Measurements from ENCODE around the gene MACO1. TPM values are rescaled to one million over a fixed set of nuclear protein-coding genes. Genes with fewer than 3 reads are reported as not detected.
A peak's percentile ranks its signal among the peaks of the same experiment; 100 is the strongest.
"Not testable (repeated sequence)": the region's sequence is repeated elsewhere in the genome, so short reads cannot be mapped to it uniquely, and the experiment has no call there.

The MACO1 gene
- polyA plus RNA-seq, 2 of the 4 experiments (the other 2 are of a cell fraction) = 6.3 to 7.5 TPM

DNA sequence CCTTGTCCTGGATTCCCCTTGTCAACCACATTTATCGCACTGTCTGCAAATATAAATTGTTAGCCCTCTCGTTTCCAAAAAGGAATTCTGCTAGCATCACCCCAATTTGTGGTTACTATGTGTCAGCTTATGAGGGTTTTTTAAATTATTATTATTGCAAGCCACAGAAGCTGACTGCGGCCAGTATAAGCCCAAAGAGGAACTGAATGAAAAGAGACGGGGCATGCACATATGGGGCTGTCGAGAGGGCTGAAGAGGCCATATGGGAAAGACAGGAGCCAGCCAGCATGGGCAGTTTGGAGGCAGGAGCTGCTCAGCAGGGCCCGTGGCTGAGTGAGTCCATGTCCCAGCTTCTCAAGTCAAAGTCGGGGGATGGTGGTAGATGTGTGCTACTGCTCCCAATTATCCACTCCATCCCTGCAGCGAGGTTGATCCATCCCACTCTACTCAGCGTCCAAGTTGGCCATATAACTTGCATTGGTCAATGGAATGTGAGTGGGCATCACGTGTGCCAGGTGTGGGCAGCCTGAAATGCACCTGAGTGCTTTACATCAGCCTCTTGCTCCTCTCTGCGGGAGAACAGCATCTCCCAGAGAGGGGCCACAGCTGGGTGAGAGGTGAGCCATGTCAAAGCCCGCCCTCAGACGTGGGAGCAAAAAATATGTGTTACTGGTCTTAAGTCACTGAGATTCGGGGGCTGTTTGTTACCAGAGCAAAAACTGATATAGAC lies 75.1 kb downstream of the MACO1 start:
- 94% methylated on average over 14 of the region's 14 CpGs for WGBS (ENCODE audit: missing lambda C conversion rate)
- ChIA-PET POLR2A (no interaction called here), CTCF (interaction anchor here (1.3 to 6.1 kb wide), 3 partner anchors 11 to 18 kb away, joined by 4 to 35 read pairs (median 4); no protein-coding TSS in a partner anchor)
- FAIRE-seq (no peak), ATAC-seq (no peak), DNase-seq (ENCODE audit: low read depth in 1 of 2, low spot score in 1 of 2) (no peak)
- H3K4me3 ChIP-seq = no peak overlapping the region
- TF ChIP-seq TFCP2L1 (CRISPR knock-in tag; IDR thresholded peaks at IDR 0.05) (no peak), HDAC2 (IDR thresholded peaks at IDR 0.05) (no peak), SMC3 (IDR thresholded peaks at IDR 0.05) (no peak), FOSL2 (IDR thresholded peaks at IDR 0.05) (no peak), FOSL2 (CRISPR knock-in tag; IDR thresholded peaks at IDR 0.05) (no peak), POLR2A (IDR thresholded peaks at IDR 0.05; ENCODE audit: low read length) (no peak), CHD4 (IDR thresholded peaks at IDR 0.05; ENCODE audit: borderline replicate concordance) (no peak), GATA3 (IDR thresholded peaks at IDR 0.05; ENCODE audit: borderline replicate concordance) (no peak), MAZ (IDR thresholded peaks at IDR 0.05; ENCODE audit: borderline replicate concordance, low read depth, low read length) (no peak), BHLHE40 (IDR thresholded peaks at IDR 0.05; ENCODE audit: low read depth, low read length) (no peak)
- TF ChIP-seq, protein P1, sequence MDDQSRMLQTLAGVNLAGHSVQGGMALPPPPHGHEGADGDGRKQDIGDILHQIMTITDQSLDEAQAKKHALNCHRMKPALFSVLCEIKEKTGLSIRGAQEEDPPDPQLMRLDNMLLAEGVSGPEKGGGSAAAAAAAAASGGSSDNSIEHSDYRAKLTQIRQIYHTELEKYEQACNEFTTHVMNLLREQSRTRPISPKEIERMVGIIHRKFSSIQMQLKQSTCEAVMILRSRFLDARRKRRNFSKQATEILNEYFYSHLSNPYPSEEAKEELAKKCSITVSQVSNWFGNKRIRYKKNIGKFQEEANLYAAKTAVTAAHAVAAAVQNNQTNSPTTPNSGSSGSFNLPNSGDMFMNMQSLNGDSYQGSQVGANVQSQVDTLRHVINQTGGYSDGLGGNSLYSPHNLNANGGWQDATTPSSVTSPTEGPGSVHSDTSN (IDR thresholded peaks at IDR 0.05) = no peak
- TF ChIP-seq, protein P2, sequence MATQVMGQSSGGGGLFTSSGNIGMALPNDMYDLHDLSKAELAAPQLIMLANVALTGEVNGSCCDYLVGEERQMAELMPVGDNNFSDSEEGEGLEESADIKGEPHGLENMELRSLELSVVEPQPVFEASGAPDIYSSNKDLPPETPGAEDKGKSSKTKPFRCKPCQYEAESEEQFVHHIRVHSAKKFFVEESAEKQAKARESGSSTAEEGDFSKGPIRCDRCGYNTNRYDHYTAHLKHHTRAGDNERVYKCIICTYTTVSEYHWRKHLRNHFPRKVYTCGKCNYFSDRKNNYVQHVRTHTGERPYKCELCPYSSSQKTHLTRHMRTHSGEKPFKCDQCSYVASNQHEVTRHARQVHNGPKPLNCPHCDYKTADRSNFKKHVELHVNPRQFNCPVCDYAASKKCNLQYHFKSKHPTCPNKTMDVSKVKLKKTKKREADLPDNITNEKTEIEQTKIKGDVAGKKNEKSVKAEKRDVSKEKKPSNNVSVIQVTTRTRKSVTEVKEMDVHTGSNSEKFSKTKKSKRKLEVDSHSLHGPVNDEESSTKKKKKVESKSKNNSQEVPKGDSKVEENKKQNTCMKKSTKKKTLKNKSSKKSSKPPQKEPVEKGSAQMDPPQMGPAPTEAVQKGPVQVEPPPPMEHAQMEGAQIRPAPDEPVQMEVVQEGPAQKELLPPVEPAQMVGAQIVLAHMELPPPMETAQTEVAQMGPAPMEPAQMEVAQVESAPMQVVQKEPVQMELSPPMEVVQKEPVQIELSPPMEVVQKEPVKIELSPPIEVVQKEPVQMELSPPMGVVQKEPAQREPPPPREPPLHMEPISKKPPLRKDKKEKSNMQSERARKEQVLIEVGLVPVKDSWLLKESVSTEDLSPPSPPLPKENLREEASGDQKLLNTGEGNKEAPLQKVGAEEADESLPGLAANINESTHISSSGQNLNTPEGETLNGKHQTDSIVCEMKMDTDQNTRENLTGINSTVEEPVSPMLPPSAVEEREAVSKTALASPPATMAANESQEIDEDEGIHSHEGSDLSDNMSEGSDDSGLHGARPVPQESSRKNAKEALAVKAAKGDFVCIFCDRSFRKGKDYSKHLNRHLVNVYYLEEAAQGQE (IDR thresholded peaks at IDR 0.05) = no peak
- TF ChIP-seq, protein P3, sequence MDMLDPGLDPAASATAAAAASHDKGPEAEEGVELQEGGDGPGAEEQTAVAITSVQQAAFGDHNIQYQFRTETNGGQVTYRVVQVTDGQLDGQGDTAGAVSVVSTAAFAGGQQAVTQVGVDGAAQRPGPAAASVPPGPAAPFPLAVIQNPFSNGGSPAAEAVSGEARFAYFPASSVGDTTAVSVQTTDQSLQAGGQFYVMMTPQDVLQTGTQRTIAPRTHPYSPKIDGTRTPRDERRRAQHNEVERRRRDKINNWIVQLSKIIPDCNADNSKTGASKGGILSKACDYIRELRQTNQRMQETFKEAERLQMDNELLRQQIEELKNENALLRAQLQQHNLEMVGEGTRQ (IDR thresholded peaks at IDR 0.05) = no peak
- peaks cover 19% of the 10 kb centered on the region for H3K4me1 ChIP-seq
- H3K4me2 ChIP-seq = peak overlapping the region; percentile 62; the same call in 1 of the 3 replicates
- peak overlapping the region in 1 of 2 experiments; percentile 46; a peak in 2 of 6 replicates for H3K27ac ChIP-seq
- H3K9me3 ChIP-seq = no peaks in the 10 kb centered on the region

DNA sequence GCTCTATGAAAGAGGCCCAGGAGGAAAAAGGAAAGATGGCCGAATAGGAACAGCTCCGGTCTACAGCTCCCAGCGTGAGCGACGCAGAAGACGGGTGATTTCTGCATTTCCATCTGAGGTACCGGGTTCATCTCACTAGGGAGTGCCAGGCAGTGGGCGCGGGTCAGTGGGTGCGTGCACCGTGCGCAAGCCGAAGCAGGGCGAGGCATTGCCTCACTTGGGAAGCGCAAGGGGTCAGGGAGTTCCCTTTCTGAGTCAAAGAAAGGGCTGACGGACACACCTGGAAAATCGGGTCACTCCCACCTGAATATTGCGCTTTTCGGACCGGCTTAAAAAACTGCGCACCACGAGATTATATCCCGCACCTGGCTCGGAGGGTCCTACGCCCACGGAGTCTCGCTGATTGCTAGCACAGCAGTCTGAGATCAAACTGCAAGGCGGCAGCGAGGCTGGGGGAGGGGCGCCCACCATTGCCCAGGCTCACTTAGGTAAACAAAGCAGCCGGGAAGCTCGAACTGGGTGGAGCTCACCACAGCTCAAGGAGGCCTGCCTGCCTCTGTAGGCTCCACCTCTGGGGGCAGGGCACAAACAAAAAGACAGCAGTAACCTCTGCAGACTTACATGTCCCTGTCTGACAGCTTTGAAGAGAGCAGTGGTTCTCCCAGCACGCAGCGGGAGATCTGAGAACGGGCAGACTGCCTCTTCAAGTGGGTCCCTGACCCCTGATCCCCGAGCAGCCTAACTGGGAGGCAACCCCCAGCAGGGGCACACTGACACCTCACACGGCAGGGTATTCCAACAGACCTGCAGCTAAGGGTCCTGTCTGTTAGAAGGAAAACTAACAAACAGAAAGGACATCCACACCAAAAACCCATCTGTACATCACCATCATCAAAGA lies 76.1 kb downstream of the MACO1 start:
- peaks cover 11% of the 10 kb centered on the region; the same call in 1 of the 3 replicates for H3K4me1 ChIP-seq
- H3K9me3 ChIP-seq; DNase-seq (ENCODE audit: low read depth in 1 of 2, low spot score in 1 of 2); POLR2A ChIA-PET; ATAC-seq; FAIRE-seq: not testable (repeated sequence)
- 43% methylated on average over 23 of the region's 37 CpGs for WGBS (ENCODE audit: missing lambda C conversion rate)
- CTCF ChIA-PET = interaction anchor here (1.5 to 6.1 kb wide), 2 partner anchors 13 to 19 kb away, joined by 4 to 35 read pairs; no protein-coding TSS in a partner anchor
- H3K4me3 ChIP-seq = peak overlapping the region; percentile 31; the same call in 1 of the 3 replicates
- peak overlapping the region in 1 of 2 experiments; percentile 46; a peak in 2 of 6 replicates for H3K27ac ChIP-seq
- peak overlapping the region; percentile 62; the same call in 2 of the 3 replicates for H3K4me2 ChIP-seq

DNA sequence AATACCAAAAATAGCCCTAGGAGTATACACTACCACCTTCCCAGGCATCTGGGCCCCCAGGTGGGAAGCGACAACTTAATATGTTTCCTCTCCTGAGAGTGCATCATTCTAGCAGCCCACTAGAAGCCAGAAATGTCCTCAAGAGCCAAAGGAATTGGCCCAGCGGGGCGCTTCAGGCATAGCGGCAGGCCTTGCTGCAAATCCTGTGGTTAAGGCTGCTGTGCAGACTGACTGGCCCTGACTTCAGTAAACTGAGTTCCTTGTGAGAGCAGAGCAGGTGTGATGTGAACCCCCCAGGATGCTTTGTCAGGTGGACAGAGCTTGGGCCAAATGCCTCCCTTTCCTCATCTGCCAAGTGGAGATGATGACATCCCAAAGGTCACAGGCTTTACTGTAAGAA lies 83.0 kb downstream of the MACO1 start:
- no peak for ATAC-seq
- ChIA-PET CTCF (interaction anchor here (2.0 kb wide), 1 partner anchor 9 kb away, joined by 5 read pairs; no protein-coding TSS in a partner anchor), POLR2A (no interaction called here)
- H3K27ac ChIP-seq = no peak overlapping the region
- no peak overlapping the region for H3K4me2 ChIP-seq
- H3K4me1 ChIP-seq = no peaks in the 10 kb centered on the region
- H3K9me3 ChIP-seq = peaks cover 2% of the 10 kb centered on the region; the same call in 1 of the 3 replicates
- no peak for FAIRE-seq
- DNase-seq (ENCODE audit: low read depth in 1 of 2, low spot score in 1 of 2) = no peak
- H3K4me3 ChIP-seq = no peak overlapping the region
- 88% methylated on average over 4 of the region's 4 CpGs for WGBS (ENCODE audit: missing lambda C conversion rate)
- TF ChIP-seq POLR2AphosphoS2 (conservative IDR thresholded peaks at IDR 0.05; ENCODE audit: low read length) = no peak
- TF ChIP-seq HDAC2 (IDR thresholded peaks at IDR 0.05) = no peak
- no peak for TF ChIP-seq MAFK (IDR thresholded peaks at IDR 0.05; ENCODE audit: partially characterized antibody)
- TF ChIP-seq, protein P4, sequence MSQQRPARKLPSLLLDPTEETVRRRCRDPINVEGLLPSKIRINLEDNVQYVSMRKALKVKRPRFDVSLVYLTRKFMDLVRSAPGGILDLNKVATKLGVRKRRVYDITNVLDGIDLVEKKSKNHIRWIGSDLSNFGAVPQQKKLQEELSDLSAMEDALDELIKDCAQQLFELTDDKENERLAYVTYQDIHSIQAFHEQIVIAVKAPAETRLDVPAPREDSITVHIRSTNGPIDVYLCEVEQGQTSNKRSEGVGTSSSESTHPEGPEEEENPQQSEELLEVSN (IDR thresholded peaks at IDR 0.05; ENCODE audit: borderline replicate concordance, low read depth) = no peak
- TF ChIP-seq RNF2 (IDR thresholded peaks at IDR 0.05; ENCODE audit: borderline replicate concordance, low read depth) = no peak
- no peak for TF ChIP-seq HOXB5 (CRISPR knock-in tag; IDR thresholded peaks at IDR 0.05)
- TF ChIP-seq, protein P5, sequence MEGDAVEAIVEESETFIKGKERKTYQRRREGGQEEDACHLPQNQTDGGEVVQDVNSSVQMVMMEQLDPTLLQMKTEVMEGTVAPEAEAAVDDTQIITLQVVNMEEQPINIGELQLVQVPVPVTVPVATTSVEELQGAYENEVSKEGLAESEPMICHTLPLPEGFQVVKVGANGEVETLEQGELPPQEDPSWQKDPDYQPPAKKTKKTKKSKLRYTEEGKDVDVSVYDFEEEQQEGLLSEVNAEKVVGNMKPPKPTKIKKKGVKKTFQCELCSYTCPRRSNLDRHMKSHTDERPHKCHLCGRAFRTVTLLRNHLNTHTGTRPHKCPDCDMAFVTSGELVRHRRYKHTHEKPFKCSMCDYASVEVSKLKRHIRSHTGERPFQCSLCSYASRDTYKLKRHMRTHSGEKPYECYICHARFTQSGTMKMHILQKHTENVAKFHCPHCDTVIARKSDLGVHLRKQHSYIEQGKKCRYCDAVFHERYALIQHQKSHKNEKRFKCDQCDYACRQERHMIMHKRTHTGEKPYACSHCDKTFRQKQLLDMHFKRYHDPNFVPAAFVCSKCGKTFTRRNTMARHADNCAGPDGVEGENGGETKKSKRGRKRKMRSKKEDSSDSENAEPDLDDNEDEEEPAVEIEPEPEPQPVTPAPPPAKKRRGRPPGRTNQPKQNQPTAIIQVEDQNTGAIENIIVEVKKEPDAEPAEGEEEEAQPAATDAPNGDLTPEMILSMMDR (IDR thresholded peaks at IDR 0.05) = no peak
- no peak for TF ChIP-seq BHLHE40 (IDR thresholded peaks at IDR 0.05; ENCODE audit: low read depth, low read length)
- TF ChIP-seq, protein P6, sequence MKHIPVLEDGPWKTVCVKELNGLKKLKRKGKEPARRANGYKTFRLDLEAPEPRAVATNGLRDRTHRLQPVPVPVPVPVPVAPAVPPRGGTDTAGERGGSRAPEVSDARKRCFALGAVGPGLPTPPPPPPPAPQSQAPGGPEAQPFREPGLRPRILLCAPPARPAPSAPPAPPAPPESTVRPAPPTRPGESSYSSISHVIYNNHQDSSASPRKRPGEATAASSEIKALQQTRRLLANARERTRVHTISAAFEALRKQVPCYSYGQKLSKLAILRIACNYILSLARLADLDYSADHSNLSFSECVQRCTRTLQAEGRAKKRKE (CRISPR knock-in tag; IDR thresholded peaks at IDR 0.05; ENCODE audit: low read depth) = no peak
- no peak for TF ChIP-seq TP53 (CRISPR knock-in tag; IDR thresholded peaks at IDR 0.05)
- no peak for TF ChIP-seq EP300 (IDR thresholded peaks at IDR 0.05)

Data from A549 (cell line).